HEK293T (cell line): ENCODE data around the gene TENM3.

Experiments used
- CTCF ChIA-PET: fragments of 350-600 bp; formaldehyde crosslinking; extraction: SDS; loops from one replicate; lab custom pipeline; 2021; ENCODE audit warnings: antibody characterized with exemption, inconsistent platforms; lab: Yijun Ruan, JAX
- POLR2A ChIA-PET: fragments of 350-600 bp; formaldehyde crosslinking; extraction: SDS; loops from one replicate; lab custom pipeline; 2020; ENCODE audit warnings: antibody characterized with exemption, inconsistent platforms; lab: Yijun Ruan, JAX
- DNase-seq: peaks from one replicate; pipeline ENCODE4 v3.0.0; 2012; ENCODE audit warnings: mixed read lengths; ENCODE audit errors: extremely low spot score
- ARNT ChIP-seq: fragments of 450-650 bp; IDR thresholded peaks from 2 replicates; pipeline ENCODE4 v1.6.1; 2017; ENCODE audit warnings: mild to moderate bottlenecking
- BHLHE40 ChIP-seq: fragments of 450-650 bp; IDR thresholded peaks from 2 replicates; pipeline ENCODE4 v1.6.1; 2016; ENCODE audit warnings: mild to moderate bottlenecking, moderate library complexity, borderline replicate concordance
- CTBP1 ChIP-seq: fragments of 450-650 bp; IDR thresholded peaks from 2 replicates; pipeline ENCODE4 v1.6.1; 2016; ENCODE audit warnings: borderline replicate concordance
- ELF4 ChIP-seq: fragments of 450-650 bp; IDR thresholded peaks from 2 replicates; pipeline ENCODE4 v1.6.1; 2017; ENCODE audit warnings: antibody characterized with exemption
- FOXA1 ChIP-seq: fragments of 450-650 bp; IDR thresholded peaks from 2 replicates; pipeline ENCODE4 v1.6.1; 2016; ENCODE audit warnings: mild to moderate bottlenecking
- FOXK2 ChIP-seq: fragments of 450-650 bp; IDR thresholded peaks from 2 replicates; pipeline ENCODE4 v1.6.1; 2016; ENCODE audit warnings: mild to moderate bottlenecking
- FOXM1 ChIP-seq: fragments of 450-650 bp; IDR thresholded peaks from 2 replicates; pipeline ENCODE4 v1.6.1; 2017; ENCODE audit warnings: mild to moderate bottlenecking, borderline replicate concordance
- HDGF ChIP-seq: fragments of 450-650 bp; IDR thresholded peaks from 2 replicates; pipeline ENCODE4 v1.6.1; 2017; ENCODE audit warnings: antibody characterized with exemption, borderline replicate concordance
- L3MBTL2 ChIP-seq: fragments of 450-650 bp; conservative IDR thresholded peaks from 2 replicates; pipeline ENCODE4 v1.6.1; 2016; ENCODE audit warnings: mild to moderate bottlenecking
- LEF1 ChIP-seq: fragments of 450-650 bp; IDR thresholded peaks from 2 replicates; pipeline ENCODE4 v1.6.1; 2017; ENCODE audit warnings: mild to moderate bottlenecking, borderline replicate concordance
- NFRKB ChIP-seq: fragments of 450-650 bp; IDR thresholded peaks from 2 replicates; pipeline ENCODE4 v1.6.1; 2016; ENCODE audit warnings: mild to moderate bottlenecking, moderate library complexity
- SP1 ChIP-seq: fragments of 450-650 bp; IDR thresholded peaks from 2 replicates; pipeline ENCODE4 v1.6.1; 2017
- SUZ12 ChIP-seq: fragments of 450-650 bp; IDR thresholded peaks from 2 replicates; pipeline ENCODE4 v1.6.1; 2016; ENCODE audit warnings: mild to moderate bottlenecking
- TARDBP ChIP-seq: fragments of 450-650 bp; IDR thresholded peaks from 2 replicates; pipeline ENCODE4 v1.6.1; 2016
- ZNF384 ChIP-seq: fragments of 450-650 bp; IDR thresholded peaks from 2 replicates; pipeline ENCODE4 v1.6.1; 2016
- TF ChIP-seq, protein P1 (sequence below): fragments of 450-650 bp; IDR thresholded peaks from 2 replicates; pipeline ENCODE4 v1.6.1; 2016

TENM3 gene

DNA sequence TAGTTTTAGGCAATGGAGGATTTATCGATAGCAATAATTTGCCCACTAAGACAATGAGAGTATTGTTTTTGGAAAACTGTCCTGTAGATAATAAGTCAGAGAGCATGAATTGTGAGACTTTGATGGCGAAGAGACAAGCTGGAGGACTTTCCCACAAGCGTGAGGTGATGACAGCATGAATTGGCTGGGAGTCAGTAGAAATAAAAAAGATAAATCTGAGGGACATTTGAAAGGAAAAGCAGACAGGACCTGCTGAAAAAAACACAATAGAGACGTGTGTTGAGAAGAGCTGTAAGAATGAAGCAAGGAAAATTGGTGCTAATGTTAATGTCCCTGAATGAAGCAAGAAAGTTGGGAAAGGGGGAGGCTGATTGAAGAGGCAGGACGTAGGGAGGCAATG lies 440.5 kb downstream of the TENM3 start:
- TF ChIP-seq ELF4 (no peak), SP1 (no peak), FOXK2 (no peak), BHLHE40 (no peak), NFRKB (no peak), ARNT (no peak), FOXA1 (no peak), SUZ12 (no peak), TARDBP (no peak), FOXM1 (no peak), HDGF (no peak), ZNF384 (no peak), L3MBTL2 (no peak), CTBP1 (no peak)
- CTCF ChIA-PET, result no interaction called here
- POLR2A ChIA-PET, result no interaction called here
- DNase-seq, result no peak

DNA sequence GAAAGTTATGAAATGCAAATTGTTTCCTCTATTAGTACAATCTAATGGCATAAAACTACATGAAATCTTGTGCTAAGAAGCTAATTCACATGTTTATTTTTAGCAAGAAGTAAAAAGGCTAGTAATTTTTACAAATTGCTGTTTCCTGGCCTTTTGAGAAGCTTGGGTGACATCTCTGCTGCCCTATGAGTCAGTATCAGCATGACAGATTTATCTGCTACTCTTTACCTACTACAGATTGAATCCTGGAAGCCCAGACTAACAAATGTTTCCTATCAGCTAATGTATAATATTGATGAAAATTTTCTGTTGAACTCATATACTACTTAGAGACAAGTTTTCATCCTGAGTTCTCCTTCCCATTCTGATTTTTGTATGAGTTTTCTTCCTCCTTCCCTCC lies 441.6 kb downstream of the TENM3 start:
- no peak for DNase-seq
- ChIA-PET POLR2A (no interaction called here), CTCF (no interaction called here)
- TF ChIP-seq SUZ12 (no peak), HDGF (no peak), FOXA1 (no peak), L3MBTL2 (no peak), CTBP1 (no peak)
- TF ChIP-seq, protein P1, sequence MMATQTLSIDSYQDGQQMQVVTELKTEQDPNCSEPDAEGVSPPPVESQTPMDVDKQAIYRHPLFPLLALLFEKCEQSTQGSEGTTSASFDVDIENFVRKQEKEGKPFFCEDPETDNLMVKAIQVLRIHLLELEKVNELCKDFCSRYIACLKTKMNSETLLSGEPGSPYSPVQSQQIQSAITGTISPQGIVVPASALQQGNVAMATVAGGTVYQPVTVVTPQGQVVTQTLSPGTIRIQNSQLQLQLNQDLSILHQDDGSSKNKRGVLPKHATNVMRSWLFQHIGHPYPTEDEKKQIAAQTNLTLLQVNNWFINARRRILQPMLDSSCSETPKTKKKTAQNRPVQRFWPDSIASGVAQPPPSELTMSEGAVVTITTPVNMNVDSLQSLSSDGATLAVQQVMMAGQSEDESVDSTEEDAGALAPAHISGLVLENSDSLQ, result no peak

DNA sequence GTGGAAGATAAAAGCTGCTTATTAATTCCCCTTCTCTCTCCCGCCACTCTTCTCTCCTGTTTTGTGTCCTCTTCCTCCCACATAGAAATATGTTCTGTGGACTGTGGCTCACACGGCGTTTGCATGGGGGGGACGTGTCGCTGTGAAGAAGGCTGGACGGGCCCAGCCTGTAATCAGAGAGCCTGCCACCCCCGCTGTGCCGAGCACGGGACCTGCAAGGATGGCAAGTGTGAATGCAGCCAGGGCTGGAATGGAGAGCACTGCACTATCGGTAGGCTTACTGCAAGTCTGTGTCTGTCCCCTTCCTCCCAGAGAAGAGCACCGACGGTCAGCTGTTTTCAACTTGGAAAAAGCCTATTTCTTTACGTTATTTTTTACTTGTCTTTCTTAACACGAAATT lies 444.9 kb downstream of the TENM3 start:
- POLR2A ChIA-PET, result no interaction called here
- CTCF ChIA-PET, result interaction anchor here (0.6 kb wide), 1 partner anchor 20 kb away, joined by 4 read pairs; no protein-coding TSS in a partner anchor

DNA sequence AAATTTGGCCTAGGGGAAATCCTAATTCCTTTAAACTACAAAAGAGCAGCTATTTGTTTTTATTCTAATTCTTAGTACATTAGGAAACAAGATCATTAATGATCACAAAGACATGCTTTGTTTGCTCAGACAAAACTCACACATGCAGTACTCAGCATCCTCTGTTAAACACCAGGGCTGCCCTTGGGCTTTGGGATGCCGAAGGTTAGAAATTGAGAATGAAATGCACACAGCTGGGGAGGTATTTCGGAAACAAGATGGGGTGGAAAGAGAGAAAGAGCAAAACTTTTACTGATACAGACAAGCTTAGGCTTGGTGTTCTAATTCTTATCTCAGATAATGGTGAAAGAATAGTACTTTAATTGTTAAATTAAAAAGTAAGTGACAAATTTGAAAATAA lies 451.3 kb downstream of the TENM3 start:
- DNase-seq, result no peak
- ChIA-PET POLR2A (no interaction called here), CTCF (no interaction called here)
- TF ChIP-seq, protein P1, result no peak
- TF ChIP-seq HDGF, result no peak
- no peak for TF ChIP-seq BHLHE40
- TF ChIP-seq FOXK2, result no peak
- TF ChIP-seq ELF4, result no peak
- no peak for TF ChIP-seq LEF1
- TF ChIP-seq L3MBTL2, result no peak
- TF ChIP-seq SP1, result no peak
- TF ChIP-seq ARNT, result no peak
- TF ChIP-seq FOXM1, result no peak
- TF ChIP-seq SUZ12, result no peak
- TF ChIP-seq ZNF384, result no peak
- TF ChIP-seq FOXA1, result no peak
- no peak for TF ChIP-seq CTBP1

More for the DNA sequence above, 444.9 kb downstream of the TENM3 start:
- no peak for TF ChIP-seq TARDBP
- no peak for TF ChIP-seq NFRKB
- TF ChIP-seq ELF4, result no peak
- no peak for TF ChIP-seq FOXA1
- TF ChIP-seq SUZ12, result no peak
- TF ChIP-seq L3MBTL2, result no peak
- no peak for TF ChIP-seq HDGF
- TF ChIP-seq FOXM1, result no peak
- DNase-seq, result peak; percentile 4

DNA sequence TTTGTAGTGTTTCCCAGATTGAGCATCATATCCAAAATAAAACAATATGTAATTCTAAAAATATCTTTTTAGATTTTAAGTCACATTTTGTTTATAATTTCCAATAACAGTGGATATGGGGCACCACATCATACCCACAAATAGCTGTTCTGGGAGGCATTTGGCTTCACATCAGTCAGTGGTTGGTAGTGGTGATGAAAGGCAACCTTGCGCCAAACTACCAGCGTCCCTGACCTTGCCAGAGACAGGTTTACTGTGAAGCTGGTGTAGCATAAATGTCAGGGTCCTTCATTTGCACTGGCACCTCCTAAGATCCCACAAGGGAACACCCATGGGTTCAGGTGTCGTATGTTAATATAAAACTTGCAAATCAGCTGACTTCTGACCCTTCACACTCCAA lies 451.8 kb downstream of the TENM3 start:
- ChIA-PET CTCF (no interaction called here), POLR2A (no interaction called here)
- TF ChIP-seq SUZ12 (no peak), ELF4 (no peak), NFRKB (no peak), ARNT (no peak), HDGF (no peak), FOXM1 (no peak), FOXK2 (no peak), L3MBTL2 (no peak), CTBP1 (no peak), SP1 (no peak)
- TF ChIP-seq, protein P1, result no peak
- DNase-seq, result no peak

DNA sequence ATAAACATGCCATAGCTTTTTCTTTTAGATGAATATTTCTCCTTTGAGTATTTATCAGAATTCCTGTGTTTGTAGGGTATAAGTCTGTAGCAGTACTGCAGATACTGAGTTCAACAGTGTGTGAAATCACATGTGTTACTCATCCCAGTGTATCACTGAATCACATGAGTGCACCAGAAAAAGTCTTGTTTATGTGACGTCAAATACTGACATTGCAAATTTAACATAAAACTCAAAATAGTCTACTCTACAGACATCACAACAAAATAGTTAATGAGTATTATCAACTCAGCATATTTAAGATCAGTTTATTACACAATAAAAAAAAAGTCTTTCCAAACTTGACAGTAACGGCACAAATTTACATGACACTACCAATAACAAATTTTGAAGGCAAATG lies 452.6 kb downstream of the TENM3 start:
- no peak for DNase-seq
- TF ChIP-seq FOXA1 (no peak), FOXM1 (no peak), ELF4 (no peak), NFRKB (no peak), TARDBP (no peak), SP1 (no peak), SUZ12 (no peak)
- ChIA-PET POLR2A (no interaction called here), CTCF (no interaction called here)

DNA sequence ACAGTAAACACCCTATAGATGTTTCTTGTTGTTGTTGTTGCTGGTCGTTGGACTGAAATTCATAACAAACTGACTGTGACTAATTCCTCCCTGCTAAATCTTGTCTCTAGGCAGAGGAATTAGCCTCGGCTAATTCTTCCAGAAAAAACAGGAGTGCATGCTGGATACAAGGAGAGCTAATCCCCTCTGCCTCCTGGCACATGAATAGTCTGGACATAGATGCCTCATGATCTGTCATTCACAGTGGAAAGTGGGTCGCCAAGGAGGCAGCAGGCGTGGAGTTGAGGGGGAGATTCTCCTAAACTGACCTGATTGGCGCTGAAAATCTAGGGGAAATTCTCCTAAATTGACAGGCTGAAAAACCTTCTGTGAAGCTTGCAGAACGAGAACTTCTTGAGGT lies 453.9 kb downstream of the TENM3 start:
- TF ChIP-seq, protein P1, result no peak
- TF ChIP-seq SUZ12, result no peak
- no peak for TF ChIP-seq FOXK2
- no peak for TF ChIP-seq L3MBTL2
- no peak for TF ChIP-seq NFRKB
- no peak for TF ChIP-seq FOXM1
- TF ChIP-seq HDGF, result no peak
- no peak for TF ChIP-seq ARNT
- TF ChIP-seq FOXA1, result no peak
- no peak for TF ChIP-seq BHLHE40
- TF ChIP-seq TARDBP, result no peak
- TF ChIP-seq SP1, result no peak
- TF ChIP-seq ZNF384, result no peak
- no peak for TF ChIP-seq CTBP1
- no peak for TF ChIP-seq LEF1
- DNase-seq, result no peak
- ChIA-PET CTCF (no interaction called here), POLR2A (no interaction called here)
